GM15510 (cell line): Measurements from ENCODE around the gene SNRPD2.

Experiments
- POLR2A ChIP-seq: IDR thresholded peaks from 3 replicates; pipeline ENCODE4 v1.6.1; 2011; ENCODE audit warnings: borderline replicate concordance; ENCODE audit not compliant: insufficient read length; ENCODE audit errors: extremely low read depth

SNRPD2 gene

DNA sequence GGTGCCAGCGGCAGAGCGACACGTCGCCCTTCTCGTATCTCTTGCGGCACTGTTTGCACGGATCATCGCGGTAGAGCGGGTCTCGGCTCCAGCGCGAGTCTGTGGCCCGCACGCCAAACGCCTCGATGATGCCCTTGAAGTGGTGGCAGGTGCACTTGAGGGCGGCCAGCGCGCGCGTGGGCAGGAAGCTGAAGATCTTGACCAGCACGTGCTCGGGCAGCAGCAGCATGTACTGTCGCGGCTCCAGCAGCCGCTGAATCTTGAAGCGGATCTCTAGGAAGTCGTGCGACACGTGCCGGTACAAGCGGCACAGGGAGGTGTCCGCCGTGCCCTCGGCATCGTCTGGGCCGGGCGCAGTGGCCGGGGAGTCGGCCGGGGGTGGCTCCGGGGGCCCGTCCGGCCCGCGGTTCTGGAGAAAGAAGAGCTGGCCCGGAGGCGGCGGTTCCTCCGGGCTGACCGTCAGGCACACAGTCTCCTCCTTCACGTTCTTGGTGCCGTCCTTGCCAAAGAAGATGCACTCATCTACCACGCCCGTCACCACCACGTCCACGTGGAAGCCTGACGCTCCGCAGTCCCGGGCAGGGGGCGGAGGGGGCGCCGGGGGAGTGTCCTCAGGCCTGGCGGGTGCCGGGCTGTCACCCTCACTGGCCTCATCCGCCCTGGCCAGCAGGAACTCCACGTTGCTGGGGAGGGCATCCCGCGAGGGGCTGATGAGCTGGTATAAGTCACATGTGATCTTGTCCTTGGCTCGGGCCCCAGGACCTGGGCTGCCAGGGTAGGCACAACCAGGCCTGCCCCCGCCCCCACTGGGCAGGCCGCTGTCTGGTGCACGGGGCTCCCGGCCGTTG lies 20.3 kb upstream of the SNRPD2 start:
- TF ChIP-seq POLR2A, result no peak

DNA sequence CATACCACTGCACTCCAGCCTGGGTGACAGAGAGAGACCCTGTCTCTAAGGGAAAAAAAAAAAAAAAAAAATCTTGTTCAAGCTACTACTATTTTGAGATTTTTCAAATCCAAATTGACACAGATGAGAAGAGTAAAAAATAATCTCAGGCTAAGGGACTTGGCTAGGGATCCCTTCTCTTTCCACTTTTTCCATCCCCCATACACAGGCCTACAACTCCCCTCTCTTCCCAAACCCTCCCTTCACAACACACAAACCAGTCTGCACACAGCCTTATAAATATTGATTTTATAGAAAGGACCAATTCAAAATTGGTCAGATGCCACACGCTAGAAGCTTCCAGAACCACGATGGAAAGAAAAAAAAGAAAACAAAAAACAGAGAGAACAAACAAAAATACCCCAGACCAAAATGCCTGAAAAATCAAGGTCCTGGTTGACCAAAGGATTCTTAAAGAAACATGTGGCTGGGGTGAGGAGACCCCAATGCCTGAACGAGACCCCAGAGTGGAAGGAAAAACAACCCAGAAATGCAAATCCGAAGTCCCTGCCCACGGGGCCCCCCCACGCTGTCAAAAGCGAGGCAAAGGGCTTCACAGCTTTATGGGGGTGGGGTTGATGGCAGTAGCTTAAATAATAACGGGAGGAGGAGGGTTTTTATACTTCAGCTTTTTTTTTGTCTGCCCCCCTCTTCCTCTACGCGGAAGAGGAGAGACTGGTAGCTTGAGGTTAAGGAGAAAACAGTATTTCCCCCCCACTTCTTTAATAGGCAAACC lies 18.8 kb upstream of the SNRPD2 start:
- TF ChIP-seq POLR2A, result no peak

DNA sequence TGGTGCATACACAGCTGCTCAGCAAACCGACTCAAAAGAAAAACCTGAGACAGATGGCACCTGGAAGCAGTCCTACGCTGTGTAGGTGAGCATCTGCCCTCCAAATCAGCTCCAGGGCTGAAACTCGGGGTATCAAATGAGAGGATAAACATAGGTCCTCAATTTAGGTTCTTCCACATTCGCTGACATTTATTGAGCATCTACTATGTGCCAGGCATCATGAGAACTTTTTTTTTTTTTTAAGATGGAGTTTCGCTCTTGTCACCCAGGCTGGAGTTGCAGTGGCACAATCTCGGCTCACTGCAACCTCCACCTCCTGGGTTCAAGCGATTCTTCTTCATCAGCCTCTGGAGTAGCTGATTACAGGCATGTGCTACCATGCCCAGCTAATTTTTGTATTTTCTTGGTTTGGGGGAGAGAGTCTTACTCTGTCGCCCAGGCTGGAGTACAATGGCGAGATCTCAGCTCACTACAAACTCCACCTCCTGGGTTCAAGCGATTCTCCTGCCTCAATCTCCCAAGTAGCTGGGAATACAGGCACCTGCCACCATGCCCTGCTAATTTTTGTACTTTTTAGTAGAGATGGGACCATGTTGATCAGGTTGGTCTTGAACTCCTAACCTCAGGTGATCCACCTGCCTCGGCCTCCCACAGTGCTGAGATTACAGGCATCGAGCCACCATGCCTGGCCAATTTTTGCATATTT lies 14.1 kb upstream of the SNRPD2 start:
- no peak for TF ChIP-seq POLR2A

DNA sequence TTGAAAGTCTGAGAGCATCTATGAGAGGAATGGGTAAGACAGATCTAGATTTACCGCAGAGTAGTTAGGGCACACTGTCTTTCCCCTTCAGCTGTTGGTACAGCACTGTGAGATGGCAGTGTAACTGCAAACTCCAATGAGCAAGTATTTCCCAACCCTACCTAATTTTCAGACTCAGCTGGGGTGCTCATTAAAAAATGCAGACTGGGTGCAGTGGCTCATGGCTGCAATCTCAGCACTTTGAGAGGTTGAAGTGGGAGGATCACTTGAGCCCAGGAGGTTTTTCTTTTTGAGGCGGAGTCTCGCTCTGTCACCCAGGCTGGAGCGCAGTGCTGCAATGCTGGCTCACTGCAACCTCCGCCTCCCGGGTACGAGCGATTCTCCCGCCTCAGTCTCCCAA lies 13.4 kb upstream of the SNRPD2 start:
- TF ChIP-seq POLR2A, result no peak

DNA sequence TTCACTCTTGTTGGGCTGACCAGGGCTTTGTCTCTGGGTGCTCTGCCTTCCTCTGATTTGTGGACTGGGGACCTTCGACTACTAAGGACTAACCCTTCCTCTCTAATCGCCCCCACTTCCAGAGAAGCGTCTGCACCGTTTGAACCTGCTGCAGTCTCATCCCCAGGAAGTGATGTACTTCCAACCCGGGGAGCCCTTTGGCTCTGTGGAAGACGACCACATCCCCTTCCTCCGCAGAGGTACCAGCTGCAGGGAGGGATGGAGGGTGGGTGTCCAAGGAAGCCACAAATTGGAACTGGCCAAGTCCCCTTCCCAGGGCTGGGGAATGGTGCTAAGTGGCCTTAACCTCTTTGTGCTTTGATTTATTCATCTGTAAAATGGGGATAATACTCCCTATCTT lies 9.9 kb upstream of the SNRPD2 start:
- TF ChIP-seq POLR2A, result no peak

DNA sequence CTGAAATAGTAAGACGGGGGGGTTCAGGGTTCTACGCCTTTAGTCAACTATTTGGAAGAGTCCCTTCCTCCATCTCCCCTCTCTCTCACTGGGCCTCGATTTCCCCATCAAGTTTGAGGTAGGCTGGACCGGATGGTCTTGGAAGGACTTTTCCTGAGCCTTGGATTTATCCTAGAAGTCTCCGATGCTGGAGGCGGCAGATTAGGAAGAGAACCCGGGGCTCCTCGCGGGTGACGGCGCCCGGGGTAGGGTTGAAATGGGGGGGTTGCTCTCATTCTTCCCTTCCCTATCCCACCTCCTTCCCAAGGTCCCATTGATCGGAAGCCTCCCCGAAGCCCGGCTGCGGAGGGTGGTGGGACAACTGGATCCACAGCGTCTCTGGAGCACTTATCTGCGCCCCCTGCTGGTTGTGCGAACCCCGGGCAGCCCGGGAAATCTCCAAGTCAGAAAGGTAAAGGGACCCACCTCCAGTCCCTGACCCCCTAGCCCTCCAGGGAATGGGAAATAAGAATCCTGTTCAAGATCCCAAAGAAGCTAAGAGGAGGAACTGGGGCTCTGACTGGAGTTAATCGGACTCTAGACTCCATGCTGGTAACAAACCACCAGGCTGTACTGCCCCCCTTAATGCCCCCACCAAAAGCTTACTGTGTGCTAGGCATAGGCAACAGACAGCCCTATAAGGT lies 1.5 kb upstream of the SNRPD2 start:
- TF ChIP-seq POLR2A, result no peak

DNA sequence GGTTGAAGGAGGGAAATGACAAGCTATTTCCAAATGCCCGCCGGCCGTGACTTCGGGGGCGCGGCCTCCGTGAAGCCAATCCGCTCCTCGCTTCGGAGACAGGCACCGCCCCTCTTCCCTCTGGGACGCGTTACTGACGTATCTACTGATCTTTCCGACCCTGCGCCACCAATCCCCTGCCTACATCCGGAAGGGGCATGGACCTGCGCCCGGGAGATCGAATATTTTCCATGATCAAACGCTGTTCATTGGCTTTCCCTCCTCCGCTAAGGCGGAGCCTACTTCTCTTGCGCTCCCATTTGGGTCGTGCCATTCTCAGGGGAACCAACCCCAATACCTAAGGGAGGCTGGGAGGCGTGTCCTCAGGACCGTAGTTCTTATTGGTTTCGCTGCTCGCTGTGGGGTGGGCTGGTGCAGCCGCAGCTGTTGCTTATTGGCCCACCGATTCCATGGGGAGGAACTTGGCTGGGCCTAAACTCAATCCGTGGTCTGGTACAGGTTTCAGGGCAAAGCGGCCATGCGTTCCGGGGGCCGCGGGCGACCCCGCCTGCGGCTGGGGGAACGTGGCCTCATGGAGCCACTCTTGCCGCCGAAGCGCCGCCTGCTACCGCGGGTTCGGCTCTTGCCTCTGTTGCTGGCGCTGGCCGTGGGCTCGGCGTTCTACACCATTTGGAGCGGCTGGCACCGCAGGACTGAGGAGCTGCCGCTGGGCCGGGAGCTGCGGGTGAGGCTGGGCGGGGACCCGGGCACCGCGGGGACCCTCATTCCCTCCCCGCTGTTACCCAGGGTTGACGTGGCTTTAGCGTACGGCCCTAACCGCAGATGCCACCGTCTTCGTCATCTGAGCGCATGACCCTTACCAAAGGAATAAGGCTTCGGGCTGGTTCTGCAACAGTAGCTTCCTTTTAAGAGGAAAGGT lies 693 bp upstream of the SNRPD2 start, which contains the start of gene QPCTL:
Gene QPCTL (plus strand): TSS at position 480 of the 919 bp plus-strand sequence. CDS start 38 bp downstream, at position 518.
- peak; percentile 94 for TF ChIP-seq POLR2A

DNA sequence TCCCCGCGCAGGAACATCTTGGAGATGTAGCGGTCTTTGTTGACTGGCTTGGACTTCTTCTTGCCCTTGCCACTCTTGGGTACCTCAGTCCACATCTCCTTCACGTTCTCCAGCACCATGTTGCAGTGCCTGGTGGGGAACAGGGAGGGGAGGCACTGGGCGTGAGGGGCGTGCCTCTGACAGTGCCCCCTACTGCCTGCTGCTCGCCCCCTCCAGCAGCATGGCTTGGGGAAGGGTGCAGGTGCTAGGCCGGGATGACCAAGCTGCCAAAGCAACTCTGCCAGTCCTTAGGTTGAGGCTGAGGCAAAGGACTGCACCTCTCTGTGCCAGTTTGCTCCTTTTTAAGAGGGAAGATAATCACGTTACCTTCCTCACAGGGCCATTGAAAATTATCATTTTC lies 4.2 kb downstream of the SNRPD2 start:
- peak; percentile 13 for TF ChIP-seq POLR2A

DNA sequence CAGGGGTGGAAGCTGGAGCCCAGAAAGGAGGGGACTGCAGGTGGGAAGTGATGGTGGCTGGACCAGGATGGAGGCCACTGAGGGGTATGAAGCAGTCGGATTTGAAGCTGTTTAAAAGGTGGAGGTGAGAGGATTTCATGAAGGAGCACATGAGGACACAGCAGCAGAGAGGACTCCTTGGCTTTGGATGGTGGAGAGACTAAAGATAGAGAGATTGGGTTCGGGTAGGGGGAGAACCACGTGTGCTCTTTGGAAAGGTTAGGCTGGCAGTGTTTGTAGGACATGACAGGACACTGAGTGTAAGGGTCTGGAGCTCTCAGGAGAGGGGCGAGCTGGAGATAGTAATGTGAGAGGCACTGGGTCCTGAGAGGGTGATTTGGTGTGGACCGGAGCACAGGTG lies 8.8 kb downstream of the SNRPD2 start:
- no peak for TF ChIP-seq POLR2A

DNA sequence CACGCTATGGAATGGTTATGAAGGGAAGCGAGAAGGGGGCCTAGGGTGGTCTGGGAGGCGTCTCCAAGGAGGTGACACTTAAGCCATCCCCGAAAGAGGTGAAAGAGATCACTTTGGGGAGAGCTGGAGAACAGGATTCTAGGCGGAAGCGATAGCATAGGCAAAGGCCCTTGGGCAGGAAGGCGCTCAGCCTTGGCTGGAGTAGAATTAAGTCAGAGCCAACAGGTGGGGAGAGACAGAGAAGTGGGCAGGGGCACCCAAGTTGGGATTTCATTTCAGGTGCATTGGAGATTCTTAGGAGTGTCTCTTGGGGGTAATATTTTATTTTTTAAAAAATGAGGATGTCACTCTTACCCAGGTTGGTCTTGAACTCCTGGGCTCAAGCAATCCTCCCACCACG lies 9.6 kb downstream of the SNRPD2 start:
- TF ChIP-seq POLR2A, result no peak

DNA sequence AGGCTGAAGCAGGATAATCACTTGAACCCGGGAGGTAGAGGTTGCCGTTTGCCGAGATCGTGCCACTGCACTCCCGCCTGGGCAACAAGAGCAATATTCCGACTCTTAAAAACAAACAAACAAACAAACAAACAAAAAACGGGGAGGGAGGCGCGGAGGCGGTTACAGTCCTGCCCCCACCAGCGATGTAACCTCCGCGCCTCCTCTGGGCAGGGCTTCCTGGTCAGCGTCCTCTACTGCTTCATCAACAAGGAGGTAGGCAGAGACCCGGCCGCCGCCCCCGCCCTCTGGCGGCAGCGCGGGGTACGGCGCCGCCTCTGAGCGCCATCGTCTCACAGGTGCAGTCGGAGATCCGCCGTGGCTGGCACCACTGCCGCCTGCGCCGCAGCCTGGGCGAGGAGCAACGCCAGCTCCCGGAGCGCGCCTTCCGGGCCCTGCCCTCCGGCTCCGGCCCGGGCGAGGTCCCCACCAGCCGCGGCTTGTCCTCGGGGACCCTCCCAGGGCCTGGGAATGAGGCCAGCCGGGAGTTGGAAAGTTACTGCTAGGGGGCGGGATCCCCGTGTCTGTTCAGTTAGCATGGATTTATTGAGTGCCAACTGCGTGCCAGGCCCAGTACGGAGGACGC lies 10.2 kb downstream of the SNRPD2 start:
- TF ChIP-seq POLR2A, result peak; percentile 26

DNA sequence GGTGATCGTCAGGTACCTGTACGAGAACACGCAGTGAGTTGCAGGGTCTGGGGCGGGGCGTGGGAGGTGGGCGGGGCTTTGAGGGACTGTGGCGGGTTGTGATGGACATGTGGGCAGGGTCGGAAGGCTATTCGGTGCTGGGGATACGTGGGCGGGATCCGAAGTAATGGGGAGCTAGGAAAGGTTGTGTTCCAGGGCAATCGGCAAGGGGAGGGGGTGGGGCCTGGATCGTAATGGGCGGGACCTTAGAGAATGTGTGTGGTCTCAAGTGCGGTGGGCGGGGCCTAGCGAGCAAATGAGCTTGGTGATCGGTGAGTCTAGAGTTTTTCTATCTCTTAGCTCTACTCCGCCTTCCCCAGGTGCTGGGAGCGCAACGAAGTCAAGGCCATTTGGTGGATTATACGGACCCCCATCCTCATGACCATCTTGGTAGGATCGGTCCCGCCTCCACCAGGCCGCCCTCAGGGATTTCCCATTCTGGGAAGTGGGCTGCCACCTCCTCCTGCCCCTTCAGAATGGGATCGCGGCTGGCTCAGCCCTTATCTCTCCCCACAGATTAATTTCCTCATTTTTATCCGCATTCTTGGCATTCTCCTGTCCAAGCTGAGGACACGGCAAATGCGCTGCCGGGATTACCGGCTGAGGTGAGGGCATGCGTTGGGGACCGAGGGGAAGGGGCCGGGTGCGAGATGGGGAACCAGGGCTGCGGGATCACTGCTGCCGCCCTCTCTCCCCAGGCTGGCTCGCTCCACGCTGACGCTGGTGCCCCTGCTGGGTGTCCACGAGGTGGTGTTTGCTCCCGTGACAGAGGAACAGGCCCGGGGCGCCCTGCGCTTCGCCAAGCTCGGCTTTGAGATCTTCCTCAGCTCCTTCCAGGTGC lies 14.2 kb downstream of the SNRPD2 start:
- TF ChIP-seq POLR2A, result no peak
